PC-3 (cell line): Measurements from ENCODE around the gene MPDZ. TPM values are rescaled to one million over a fixed set of nuclear protein-coding genes. Genes with fewer than 3 reads are reported as not detected.

Experiments
- ATAC-seq: fragments of 200-7000 bp; cut with Tn5 transposase; 2 replicates; pipeline ENCODE4 v1.9.1; 2020; ENCODE audit warnings: mild to moderate bottlenecking, moderate library complexity
- BruUV-seq: library from RNA; stranded (reverse); fragments of 400-500 nt; replicated peaks from 2 replicates; lab custom pipeline; 2021; lab: Mats Ljungman, UMichigan
- CTCF ChIA-PET: fragments of 300-600 bp; sonication (Branson Sonifier 250); formaldehyde crosslinking; loops from one replicate; lab custom pipeline; 2022; ENCODE audit warnings: antibody characterized with exemption; lab: Charles Lee
- POLR2A ChIA-PET: fragments of 300-600 bp; sonication (Branson Sonifier 250); formaldehyde crosslinking; loops from one replicate; lab custom pipeline; 2022; ENCODE audit warnings: antibody characterized with exemption; ENCODE audit not compliant: unreplicated experiment; lab: Charles Lee
- DNase-seq: peaks from one replicate; pipeline ENCODE4 v3.0.0-alpha.2; 2015
- H2AFZ ChIP-seq: fragments of 300-600 bp; sonication (generic); 2 replicates; pipeline ENCODE4 v1.6.0; 2016; ENCODE audit warnings: antibody characterized with exemption, low read length
- H3F3A ChIP-seq: fragments of 300-600 bp; sonication (generic); one replicate; pipeline ENCODE4 v1.6.0; 2017; ENCODE audit warnings: antibody characterized with exemption, low read length, control low read depth, mild to moderate bottlenecking; ENCODE audit not compliant: unreplicated experiment
- H3K27ac ChIP-seq: fragments of 300-600 bp; sonication (generic); 2 replicates; pipeline ENCODE4 v1.5.1; 2016; ENCODE audit warnings: mild to moderate bottlenecking, low read length
- H3K27me3 ChIP-seq: fragments of 300-600 bp; sonication (generic); 2 replicates; pipeline ENCODE4 v1.6.1; 2016; ENCODE audit warnings: low read length, mixed read lengths
- H3K36me3 ChIP-seq: fragments of 300-600 bp; sonication (generic); 2 replicates; pipeline ENCODE4 v1.6.1; 2016; ENCODE audit warnings: low read depth, mixed run types, low read length, mixed read lengths
- H3K4me1 ChIP-seq: fragments of 300-600 bp; sonication (generic); 2 replicates; pipeline ENCODE4 v1.5.1; 2016; ENCODE audit warnings: low read length; ENCODE audit not compliant: insufficient read depth
- H3K4me2 ChIP-seq: fragments of 300-600 bp; sonication (generic); 2 replicates; pipeline ENCODE4 v1.6.0; 2016; ENCODE audit warnings: low read length
- H3K4me3 ChIP-seq: fragments of 300-600 bp; sonication (generic); 2 replicates; pipeline ENCODE4 v1.5.1; 2016; ENCODE audit warnings: mild to moderate bottlenecking, low read length, mixed read lengths
- H3K79me2 ChIP-seq: fragments of 300-600 bp; sonication (generic); 2 replicates; pipeline ENCODE4 v1.6.1; 2017; ENCODE audit warnings: low read length, mixed read lengths
- H3K9ac ChIP-seq: fragments of 300-600 bp; sonication (generic); 2 replicates; pipeline ENCODE4 v1.6.0; 2016; ENCODE audit warnings: mild to moderate bottlenecking, low read length
- H3K9me2 ChIP-seq: fragments of 300-600 bp; sonication (generic); replicated peaks from 2 replicates; pipeline ENCODE4 v1.6.1; 2016; ENCODE audit warnings: mixed run types, low read length, mixed read lengths
- H3K9me3 ChIP-seq: fragments of 300-600 bp; sonication (generic); 2 replicates; pipeline ENCODE4 v1.6.1; 2016; ENCODE audit warnings: low read length, mixed read lengths
- H4K20me1 ChIP-seq: fragments of 300-600 bp; sonication (generic); 2 replicates; pipeline ENCODE4 v1.6.1; 2016; ENCODE audit warnings: low read length, mixed read lengths
- EZH2 ChIP-seq: fragments of 300-600 bp; sonication (generic); IDR thresholded peaks from one replicate; pipeline ENCODE4 v1.6.1; 2017; ENCODE audit warnings: antibody characterized with exemption, mild to moderate bottlenecking, low read length; ENCODE audit not compliant: unreplicated experiment
- EZH2phosphoT487 ChIP-seq: fragments of 300-600 bp; sonication (generic); IDR thresholded peaks from 2 replicates; pipeline ENCODE4 v1.6.1; 2018; ENCODE audit warnings: mild to moderate bottlenecking, antibody characterized with exemption, low read length, borderline replicate concordance
- intact Hi-C: fragments of 100-400 bp; cut with micrococcal nuclease; formaldehyde crosslinking; loops from 2 replicates; pipeline ENCODE4 v1.9.0; 2023
- total RNA-seq: library from RNA; depleted of rRNA; stranded (reverse); fragments of >200 nt; gene quantifications from 2 replicates; pipeline ENCODE4 v1.2.3, GENCODE V29; 2014
- TF ChIP-seq, protein P1 (sequence below): fragments of 300-600 bp; sonication (generic); conservative IDR thresholded peaks from 2 replicates; pipeline ENCODE4 v1.5.1; 2017; ENCODE audit warnings: antibody characterized with exemption, low read depth, mild to moderate bottlenecking, low read length

The MPDZ gene
- total RNA-seq, 1 experiment from 2014 or later: 6.1 TPM

DNA sequence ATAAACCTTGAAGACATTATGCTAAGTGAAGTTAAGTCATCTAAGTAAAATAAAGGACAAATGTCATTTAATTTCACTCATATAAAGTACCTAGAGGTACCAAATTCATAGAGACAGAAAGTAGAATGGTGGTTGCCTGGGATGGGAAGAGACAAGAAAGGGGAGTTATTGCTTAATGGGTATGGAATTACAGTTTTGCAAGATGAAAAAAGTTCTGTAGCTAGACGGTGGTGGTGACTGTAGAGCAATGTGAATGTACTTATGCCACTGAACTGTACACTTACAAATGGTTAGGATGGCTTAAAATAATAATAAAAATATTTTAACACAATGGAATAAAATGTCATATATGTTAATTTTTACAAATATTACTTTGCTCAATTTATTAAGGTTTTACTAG lies 128.0 kb downstream of the MPDZ start:
- intact Hi-C loops: no loop called here
- Histone ChIP-seq H3K9me3 (no peaks in the 10 kb centered on the region), H3K79me2 (no peaks in the 10 kb centered on the region), H3K4me3 (no peak overlapping the region), H3K9me2 (no peaks in the 10 kb centered on the region), H3K9ac (no peak overlapping the region), H3F3A (no peaks in the 10 kb centered on the region), H2AFZ (no peak overlapping the region), H3K27ac (no peak overlapping the region), H4K20me1 (no peaks in the 10 kb centered on the region), H3K4me1 (0 out of 2 replicates have a peak, but pooled peaks cover 3% of the 10 kb centered on the region), H3K36me3 (no peaks in the 10 kb centered on the region), H3K27me3 (no peaks in the 10 kb centered on the region), H3K4me2 (no peak overlapping the region)
- no TSS peak for BruUV-seq
- CTCF ChIA-PET: no interaction called here
- no peak for DNase-seq
- TF ChIP-seq EZH2: no peak
- TF ChIP-seq, protein P1, sequence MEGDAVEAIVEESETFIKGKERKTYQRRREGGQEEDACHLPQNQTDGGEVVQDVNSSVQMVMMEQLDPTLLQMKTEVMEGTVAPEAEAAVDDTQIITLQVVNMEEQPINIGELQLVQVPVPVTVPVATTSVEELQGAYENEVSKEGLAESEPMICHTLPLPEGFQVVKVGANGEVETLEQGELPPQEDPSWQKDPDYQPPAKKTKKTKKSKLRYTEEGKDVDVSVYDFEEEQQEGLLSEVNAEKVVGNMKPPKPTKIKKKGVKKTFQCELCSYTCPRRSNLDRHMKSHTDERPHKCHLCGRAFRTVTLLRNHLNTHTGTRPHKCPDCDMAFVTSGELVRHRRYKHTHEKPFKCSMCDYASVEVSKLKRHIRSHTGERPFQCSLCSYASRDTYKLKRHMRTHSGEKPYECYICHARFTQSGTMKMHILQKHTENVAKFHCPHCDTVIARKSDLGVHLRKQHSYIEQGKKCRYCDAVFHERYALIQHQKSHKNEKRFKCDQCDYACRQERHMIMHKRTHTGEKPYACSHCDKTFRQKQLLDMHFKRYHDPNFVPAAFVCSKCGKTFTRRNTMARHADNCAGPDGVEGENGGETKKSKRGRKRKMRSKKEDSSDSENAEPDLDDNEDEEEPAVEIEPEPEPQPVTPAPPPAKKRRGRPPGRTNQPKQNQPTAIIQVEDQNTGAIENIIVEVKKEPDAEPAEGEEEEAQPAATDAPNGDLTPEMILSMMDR: no peak
- no peak for TF ChIP-seq EZH2phosphoT487
- ATAC-seq: no peak
- POLR2A ChIA-PET: no interaction called here

DNA sequence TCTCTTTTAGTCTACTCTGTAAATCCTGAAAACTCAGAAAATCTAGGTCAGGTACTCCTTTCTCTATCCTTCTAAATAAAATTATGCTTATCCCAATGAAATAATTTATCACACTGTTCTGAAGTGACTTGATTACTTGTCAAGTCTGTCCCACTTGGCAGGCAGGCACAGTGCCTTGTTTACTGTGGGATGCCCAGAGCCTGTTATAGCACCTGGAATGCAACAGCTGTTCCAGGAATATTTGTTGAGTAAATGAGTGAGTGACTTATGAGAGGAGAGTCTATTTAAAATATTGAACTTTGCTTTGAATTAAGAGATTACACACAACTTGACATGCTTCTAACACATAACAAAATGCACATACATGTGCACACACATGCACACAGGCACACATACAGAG lies 130.0 kb downstream of the MPDZ start:
- CTCF ChIA-PET: no interaction called here
- no peaks in the 10 kb centered on the region for H4K20me1 ChIP-seq
- TF ChIP-seq EZH2phosphoT487 (no peak), EZH2 (no peak)
- TF ChIP-seq, protein P1: no peak

DNA sequence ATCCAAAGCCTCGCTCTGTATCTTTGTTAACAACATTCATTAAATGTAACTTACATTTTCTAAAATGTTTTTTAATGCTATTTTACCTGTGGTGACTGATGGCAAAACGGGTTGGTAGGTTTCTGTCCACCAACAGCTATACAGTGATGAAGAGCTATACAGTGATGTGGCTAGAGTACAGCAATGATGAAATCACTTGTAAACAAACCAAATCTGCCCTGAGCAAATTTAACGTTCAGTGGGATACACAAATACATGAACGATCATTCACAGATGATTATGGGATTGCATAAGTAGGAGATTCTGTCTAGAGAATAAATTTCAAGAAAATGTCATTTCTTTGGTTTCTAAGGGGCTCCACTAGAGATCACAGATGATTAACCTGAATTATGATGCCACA lies 132.7 kb downstream of the MPDZ start:
- ChIA-PET CTCF (no interaction called here), POLR2A (no interaction called here)
- Histone ChIP-seq H3K36me3 (no peaks in the 10 kb centered on the region), H3K9ac (no peak overlapping the region), H3K4me1 (peaks cover 12% of the 10 kb centered on the region), H2AFZ (no peak overlapping the region), H3K4me2 (no peak overlapping the region), H4K20me1 (no peaks in the 10 kb centered on the region), H3F3A (no peaks in the 10 kb centered on the region), H3K9me2 (no peaks in the 10 kb centered on the region), H3K27ac (no peak overlapping the region), H3K27me3 (no peaks in the 10 kb centered on the region), H3K79me2 (no peaks in the 10 kb centered on the region), H3K9me3 (no peaks in the 10 kb centered on the region), H3K4me3 (no peak overlapping the region)
- ATAC-seq (no peak), DNase-seq (peak; percentile 33)
- BruUV-seq: no TSS peak
- intact Hi-C loops: no loop called here
- no peak for TF ChIP-seq EZH2

More for the DNA sequence above, 130.0 kb downstream of the MPDZ start:
- Histone ChIP-seq H3K79me2 (no peaks in the 10 kb centered on the region), H3F3A (no peaks in the 10 kb centered on the region), H3K4me3 (no peak overlapping the region), H3K9ac (no peak overlapping the region), H2AFZ (no peak overlapping the region), H3K27ac (no peak overlapping the region), H3K9me2 (no peaks in the 10 kb centered on the region), H3K4me1 (0 out of 2 replicates have a peak, but pooled peaks cover 3% of the 10 kb centered on the region), H3K4me2 (no peak overlapping the region), H3K36me3 (no peaks in the 10 kb centered on the region), H3K9me3 (no peaks in the 10 kb centered on the region), H3K27me3 (no peaks in the 10 kb centered on the region)
- intact Hi-C loops: no loop called here
- ATAC-seq (no peak), DNase-seq (no peak)
- POLR2A ChIA-PET: no interaction called here
- no TSS peak for BruUV-seq
